Measurements from ENCODE around the gene SPARC.

DNA sequence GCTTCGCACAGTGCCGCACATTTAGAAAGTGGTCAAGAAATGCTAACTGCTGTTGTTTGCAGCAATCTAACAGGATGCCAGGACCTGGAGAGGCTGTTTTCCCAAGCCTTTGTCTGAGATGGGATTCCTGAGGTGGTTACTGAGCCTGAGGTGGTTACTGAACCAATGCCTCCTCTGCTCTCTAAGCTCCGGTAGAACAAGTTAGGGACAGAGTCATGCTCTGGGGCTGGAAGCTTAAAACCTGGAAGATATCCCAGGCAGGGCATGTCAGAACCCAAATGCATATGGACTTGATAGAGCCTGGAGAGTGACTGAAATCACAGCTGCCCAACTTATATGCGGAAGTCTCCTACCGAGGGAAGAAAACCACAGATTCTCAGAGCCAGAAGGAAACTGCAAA, 49.0 kb downstream of the SPARC start:
- TF ChIP-seq GATA2 (IDR thresholded peaks at IDR 0.05; ENCODE audit: low read depth, low read length) (no peak), GATA3 (IDR thresholded peaks at IDR 0.05; ENCODE audit: low read depth, low read length) (no peak)

Data from SH-SY5Y (cell line).